Calu3 (cell line): Measurements from ENCODE around the gene HSPA1A. TPM values are rescaled to one million over a fixed set of nuclear protein-coding genes. Genes with fewer than 3 reads are reported as not detected.
"Not testable (repeated sequence)": the region's sequence is repeated elsewhere in the genome, so short reads cannot be mapped to it uniquely, and the experiment has no call there.

Experiments
- BruUV-seq: library from RNA; stranded (reverse); fragments of 400-500 nt; replicated peaks from 2 replicates; lab custom pipeline; 2021; lab: Mats Ljungman, UMichigan
- CTCF ChIA-PET: fragments of 300-600 bp; sonication (Branson Sonifier 250); formaldehyde crosslinking; loops from one replicate; lab custom pipeline; 2022; ENCODE audit warnings: antibody characterized with exemption; lab: Charles Lee
- DNase-seq: peaks from one replicate; pipeline ENCODE4 v3.0.0; 2022
- H3K27ac Mint-ChIP-seq: one replicate; pipeline ENCODE4 v1.8.0; 2022; ENCODE audit warnings: mixed read lengths; ENCODE audit not compliant: unreplicated experiment
- H3K27me3 Mint-ChIP-seq: one replicate; pipeline ENCODE4 v1.8.0; 2022; ENCODE audit warnings: mixed read lengths; ENCODE audit not compliant: unreplicated experiment
- H3K36me3 Mint-ChIP-seq: one replicate; pipeline ENCODE4 v1.8.0; 2022; ENCODE audit warnings: mild to moderate bottlenecking, moderate library complexity, mixed read lengths; ENCODE audit not compliant: insufficient read depth, unreplicated experiment
- H3K4me1 Mint-ChIP-seq: one replicate; pipeline ENCODE4 v1.8.0; 2022; ENCODE audit warnings: mild to moderate bottlenecking, low read depth, mixed read lengths; ENCODE audit not compliant: unreplicated experiment
- H3K4me3 Mint-ChIP-seq: one replicate; pipeline ENCODE4 v1.8.0; 2022; ENCODE audit warnings: mild to moderate bottlenecking, low read depth, moderate library complexity, mixed read lengths; ENCODE audit not compliant: unreplicated experiment
- H3K9me3 Mint-ChIP-seq: one replicate; pipeline ENCODE4 v1.8.0; 2022; ENCODE audit warnings: low read depth, mixed read lengths; ENCODE audit not compliant: unreplicated experiment
- CTCF ChIP-seq: fragments of 200-600 bp; IDR thresholded peaks from one replicate; pipeline ENCODE4 v1.8.0; 2022; ENCODE audit warnings: antibody characterized with exemption; ENCODE audit not compliant: unreplicated experiment
- intact Hi-C: fragments of 100-400 bp; cut with micrococcal nuclease; formaldehyde crosslinking; loops from one replicate; pipeline ENCODE4 v1.10.0; 2022; ENCODE audit not compliant: unreplicated experiment
- total RNA-seq: library from RNA; stranded (reverse); gene quantifications from 2 replicates; pipeline ENCODE4 v1.2.3, GENCODE V29; 2022

The HSPA1A gene
- total RNA-seq, 1 experiment from 2014 or later = 1,263 TPM

- peak within 1 kb of the TSS; percentile 84 for H3K4me3 Mint-ChIP-seq
- peak; percentile 96 for TF ChIP-seq CTCF
- CTCF ChIA-PET = interaction anchor here (0.7 to 2.7 kb wide), 13 partner anchors 10 to 150 kb away, joined by 3 to 19 read pairs (median 4); partner anchors contain the start of genes HSPA1A, HSPA1B, HSPA1L and LSM2
Measured at GRCh38 chr6:31795616-31796298, 19.6 kb upstream of the HSPA1A start, which contains the start of gene VARS1. Gene VARS1, minus strand, starts transcription at chr6:31795752. Its CDS starts 535 bp downstream, at chr6:31795217.

GRCh38 chr6:31796993-31797385 is 18.4 kb upstream of the HSPA1A start:
- no peaks in the 10 kb centered on the region for H3K9me3 Mint-ChIP-seq
- intact Hi-C loops = no loop called here
- H3K4me3 Mint-ChIP-seq = no peak overlapping the region
- BruUV-seq = no TSS peak
- CTCF ChIA-PET = interaction anchor here (0.6 to 1.6 kb wide), 3 partner anchors 10 to 527 kb away, joined by 3 to 17 read pairs (median 3); partner anchors contain the start of gene LSM2
- no peak for TF ChIP-seq CTCF
- H3K27me3 Mint-ChIP-seq = no peaks in the 10 kb centered on the region
- DNase-seq = no peak
- H3K4me1 Mint-ChIP-seq = peaks cover 28% of the 10 kb centered on the region
- H3K27ac Mint-ChIP-seq = no peak overlapping the region
- peaks cover 95% of the 10 kb centered on the region for H3K36me3 Mint-ChIP-seq

More at GRCh38 chr6:31795616-31796298, 19.6 kb upstream of the HSPA1A start, which contains the start of gene VARS1:
- Mint-ChIP-seq H3K4me1 (peaks cover 40% of the 10 kb centered on the region), H3K36me3 (peaks cover 94% of the 10 kb centered on the region), H3K27ac (peak within 1 kb of the TSS; percentile 93), H3K9me3 (no peaks in the 10 kb centered on the region), H3K27me3 (no peaks in the 10 kb centered on the region)
- no TSS peak for BruUV-seq
- peak; percentile 99 for DNase-seq
- intact Hi-C loops = loop anchor here (2.0 kb wide), 1 partner anchor 25 kb away; no protein-coding TSS in a partner anchor

GRCh38 chr6:31797588-31797987 is 17.8 kb upstream of the HSPA1A start:
- no TSS peak for BruUV-seq
- H3K36me3 Mint-ChIP-seq = peaks cover 95% of the 10 kb centered on the region

GRCh38 chr6:31799781-31800180 is 15.6 kb upstream of the HSPA1A start:
- BruUV-seq = no TSS peak
- H3K27me3 Mint-ChIP-seq = no peaks in the 10 kb centered on the region
- no peak overlapping the region for H3K27ac Mint-ChIP-seq
- DNase-seq = no peak
- H3K4me1 Mint-ChIP-seq = no peaks in the 10 kb centered on the region
- intact Hi-C loops = no loop called here
- no peak for TF ChIP-seq CTCF
- no peak overlapping the region for H3K4me3 Mint-ChIP-seq
- no peaks in the 10 kb centered on the region for H3K9me3 Mint-ChIP-seq
- CTCF ChIA-PET = interaction anchor here (1.2 kb wide), 1 partner anchor 25 kb away, joined by 5 read pairs; no protein-coding TSS in a partner anchor
- peaks cover 95% of the 10 kb centered on the region for H3K36me3 Mint-ChIP-seq

More at GRCh38 chr6:31797588-31797987, 17.8 kb upstream of the HSPA1A start:
- Mint-ChIP-seq H3K9me3 (no peaks in the 10 kb centered on the region), H3K27me3 (no peaks in the 10 kb centered on the region), H3K27ac (no peak overlapping the region), H3K4me1 (peaks cover 22% of the 10 kb centered on the region), H3K4me3 (no peak overlapping the region)
- CTCF ChIA-PET = interaction anchor here (0.6 kb wide), 1 partner anchor 527 kb away, joined by 3 read pairs; no protein-coding TSS in a partner anchor
- intact Hi-C loops = no loop called here
- no peak for DNase-seq
- TF ChIP-seq CTCF = no peak

GRCh38 chr6:31801031-31801927 is 14.1 kb upstream of the HSPA1A start:
- Mint-ChIP-seq H3K27ac (peak overlapping the region; percentile 42), H3K36me3 (peaks cover 96% of the 10 kb centered on the region)
- H3K9me3 Mint-ChIP-seq, DNase-seq, H3K4me1 Mint-ChIP-seq, H3K4me3 Mint-ChIP-seq, intact Hi-C loops, BruUV-seq, H3K27me3 Mint-ChIP-seq: not testable (repeated sequence)
- CTCF ChIA-PET = interaction anchor here (1.7 kb wide), 1 partner anchor 29 kb away, joined by 3 read pairs; no protein-coding TSS in a partner anchor
